MCF 10A (cell line): ENCODE data around the gene MUC5AC. TPM values are rescaled to one million over a fixed set of nuclear protein-coding genes. Genes with fewer than 3 reads are reported as not detected.

Source experiments
- BruUV-seq: library from RNA; stranded (reverse); fragments of 400-500 nt; replicated peaks from 2 replicates; lab custom pipeline; 2021; lab: Mats Ljungman, UMichigan
- CTCF ChIA-PET: fragments of 300-600 bp; sonication (Branson Sonifier 250); formaldehyde crosslinking; extraction: SDS; loops from one replicate; lab custom pipeline; 2021; ENCODE audit warnings: antibody characterized with exemption, inconsistent platforms; lab: Yijun Ruan, JAX
- POLR2A ChIA-PET: fragments of 300-600, 350-650 bp; sonication (Branson Sonifier 250); formaldehyde crosslinking; extraction: SDS; loops from one replicate; lab custom pipeline; 2020; ENCODE audit warnings: antibody characterized with exemption, inconsistent platforms; lab: Yijun Ruan, JAX
- DNase-seq: peaks from one replicate; pipeline ENCODE4 v3.0.0-alpha.2; 2018; ENCODE audit not compliant: unreplicated experiment
- H3K27ac Mint-ChIP-seq: one replicate; pipeline ENCODE4 v1.8.0; 2022; ENCODE audit warnings: mild to moderate bottlenecking, low read depth, mixed read lengths; ENCODE audit not compliant: unreplicated experiment
- H3K27me3 Mint-ChIP-seq: one replicate; pipeline ENCODE4 v1.8.0; 2022; ENCODE audit warnings: mixed read lengths; ENCODE audit not compliant: insufficient read depth, unreplicated experiment
- H3K36me3 Mint-ChIP-seq: one replicate; pipeline ENCODE4 v1.8.0; 2022; ENCODE audit warnings: mild to moderate bottlenecking, moderate library complexity, mixed read lengths; ENCODE audit not compliant: insufficient read depth, unreplicated experiment
- H3K4me1 Mint-ChIP-seq: one replicate; pipeline ENCODE4 v1.8.0; 2022; ENCODE audit warnings: mixed read lengths; ENCODE audit not compliant: insufficient read depth, unreplicated experiment
- H3K4me3 Mint-ChIP-seq: one replicate; pipeline ENCODE4 v1.8.0; 2022; ENCODE audit warnings: mild to moderate bottlenecking, moderate library complexity, mixed read lengths; ENCODE audit not compliant: unreplicated experiment
- H3K9me3 Mint-ChIP-seq: one replicate; pipeline ENCODE4 v1.8.0; 2022; ENCODE audit warnings: mixed read lengths; ENCODE audit not compliant: unreplicated experiment
- CTCF ChIP-seq: fragments of 200-600 bp; IDR thresholded peaks from one replicate; pipeline ENCODE4 v1.8.0; 2022; ENCODE audit warnings: antibody characterized with exemption, mild to moderate bottlenecking; ENCODE audit not compliant: unreplicated experiment
- intact Hi-C: fragments of 100-400 bp; cut with micrococcal nuclease; formaldehyde crosslinking; loops from 2 replicates; pipeline ENCODE4 v1.14.1; 2022
- total RNA-seq: library from RNA; stranded (reverse); gene quantifications from 2 replicates; pipeline ENCODE4 v1.2.3, GENCODE V29; 2022

Gene MUC5AC
- total RNA-seq, 1 experiment from 2014 or later = not detected

DNA sequence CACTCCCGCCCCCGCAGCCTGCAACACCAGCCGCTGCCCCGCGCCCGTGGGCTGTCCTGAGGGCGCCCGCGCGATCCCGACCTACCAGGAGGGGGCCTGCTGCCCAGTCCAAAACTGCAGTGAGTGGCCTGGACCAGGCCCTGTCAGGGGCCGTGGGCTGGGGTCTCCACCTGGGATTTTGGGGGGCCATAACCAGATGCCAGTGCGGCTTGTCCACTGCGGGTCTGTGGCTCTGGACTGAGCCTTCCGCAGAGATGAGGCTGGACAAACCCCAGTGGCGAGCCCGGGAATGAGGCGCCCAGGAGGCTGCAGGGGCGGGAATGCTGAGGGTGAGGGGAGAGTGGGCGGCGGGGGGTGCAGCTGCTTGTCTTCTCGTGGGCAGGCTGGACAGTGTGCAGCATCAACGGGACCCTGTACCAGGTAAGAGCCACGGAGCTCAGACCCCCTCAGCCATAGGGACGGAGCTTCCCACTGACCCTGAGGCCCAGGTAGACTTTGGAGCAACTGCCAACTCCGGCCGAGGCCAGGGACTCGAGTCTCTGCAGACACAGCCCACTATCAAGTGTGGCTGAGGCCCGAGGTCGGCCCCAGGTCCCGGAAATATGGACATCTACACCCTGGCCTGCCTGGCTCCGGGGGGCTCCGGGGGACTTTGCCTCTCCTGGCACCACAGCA is 40.3 kb downstream of the MUC5AC start:
- no TSS peak for BruUV-seq

DNA sequence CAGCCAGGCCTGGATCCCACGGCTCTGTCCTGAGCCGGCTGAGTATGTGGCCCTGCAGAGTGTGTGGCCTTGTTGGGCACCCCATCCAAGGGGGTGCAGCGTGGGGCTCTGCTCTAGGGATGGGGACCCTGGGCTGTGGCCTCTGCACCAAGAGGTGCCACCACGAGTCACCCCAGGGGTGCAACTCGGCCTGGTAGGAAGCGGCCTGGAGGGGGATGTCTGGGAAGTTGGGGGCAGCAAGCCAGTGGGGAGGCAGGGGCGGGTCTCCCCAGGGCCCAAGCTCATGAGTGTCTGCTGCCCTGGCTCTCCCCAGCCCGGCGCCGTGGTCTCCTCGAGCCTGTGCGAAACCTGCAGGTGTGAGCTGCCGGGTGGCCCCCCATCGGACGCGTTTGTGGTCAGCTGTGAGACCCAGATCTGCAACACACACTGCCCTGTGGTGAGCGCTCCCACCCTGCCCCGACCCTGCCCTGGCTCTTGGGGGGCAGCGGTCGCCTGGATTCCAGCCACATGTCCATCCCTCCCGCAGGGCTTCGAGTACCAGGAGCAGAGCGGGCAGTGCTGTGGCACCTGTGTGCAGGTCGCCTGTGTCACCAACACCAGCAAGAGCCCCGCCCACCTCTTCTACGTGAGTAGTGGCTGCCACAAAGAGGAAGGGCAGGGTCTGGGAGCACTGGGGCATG is 40.9 kb downstream of the MUC5AC start:
- no peak for DNase-seq
- no peak overlapping the region for H3K27ac Mint-ChIP-seq
- H3K36me3 Mint-ChIP-seq = no peaks in the 10 kb centered on the region
- CTCF ChIA-PET = interaction anchor here (0.6 to 1.1 kb wide), 2 partner anchors 64 to 317 kb away, joined by 3 to 4 read pairs; no protein-coding TSS in a partner anchor
- intact Hi-C loops = no loop called here
- H3K27me3 Mint-ChIP-seq = no peaks in the 10 kb centered on the region
- POLR2A ChIA-PET = no interaction called here
- no peaks in the 10 kb centered on the region for H3K4me1 Mint-ChIP-seq
- no TSS peak for BruUV-seq
- H3K4me3 Mint-ChIP-seq = peak overlapping the region; percentile 30
- no peaks in the 10 kb centered on the region for H3K9me3 Mint-ChIP-seq
- no peak for TF ChIP-seq CTCF

More for the DNA sequence above, 40.3 kb downstream of the MUC5AC start:
- TF ChIP-seq CTCF = no peak
- intact Hi-C loops = no loop called here
- ChIA-PET POLR2A (no interaction called here), CTCF (interaction anchor here (0.6 kb wide), 2 partner anchors 65 to 247 kb away, joined by 3 to 5 read pairs; no protein-coding TSS in a partner anchor)
- H3K4me3 Mint-ChIP-seq = peak overlapping the region; percentile 30
- H3K27me3 Mint-ChIP-seq = no peaks in the 10 kb centered on the region
- H3K36me3 Mint-ChIP-seq = no peaks in the 10 kb centered on the region
- no peak for DNase-seq
- no peak overlapping the region for H3K27ac Mint-ChIP-seq
- no peaks in the 10 kb centered on the region for H3K4me1 Mint-ChIP-seq
- no peaks in the 10 kb centered on the region for H3K9me3 Mint-ChIP-seq

DNA sequence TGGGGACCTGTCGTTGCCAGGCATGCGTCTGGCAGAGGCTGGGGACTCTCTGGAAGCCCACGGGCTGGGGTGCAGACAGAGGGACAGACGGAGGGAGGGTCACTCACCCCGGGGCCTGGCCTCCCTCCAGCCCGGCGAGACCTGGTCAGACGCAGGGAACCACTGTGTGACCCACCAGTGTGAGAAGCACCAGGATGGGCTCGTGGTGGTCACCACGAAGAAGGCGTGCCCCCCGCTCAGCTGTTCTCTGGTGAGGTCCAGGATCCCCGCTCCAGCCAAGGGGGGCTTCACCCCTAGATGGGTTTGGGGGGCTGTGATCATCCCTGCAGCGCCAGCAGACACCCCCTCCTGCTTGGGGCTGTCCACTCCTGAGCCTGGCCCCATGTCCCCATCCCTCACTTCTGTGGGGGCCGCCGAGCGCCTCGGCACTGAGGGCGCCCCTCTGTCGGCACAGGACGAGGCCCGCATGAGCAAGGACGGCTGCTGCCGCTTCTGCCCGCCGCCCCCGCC is 41.5 kb downstream of the MUC5AC start:
- H3K36me3 Mint-ChIP-seq = no peaks in the 10 kb centered on the region
- ChIA-PET CTCF (interaction anchor here (1.1 kb wide), 1 partner anchor 317 kb away, joined by 4 read pairs; no protein-coding TSS in a partner anchor), POLR2A (interaction anchor here (1.2 kb wide), 1 partner anchor 110 kb away, joined by 5 read pairs; the partner anchor contains the start of gene TOLLIP)
- no peak overlapping the region for H3K4me3 Mint-ChIP-seq
- H3K27ac Mint-ChIP-seq = no peak overlapping the region
- H3K4me1 Mint-ChIP-seq = no peaks in the 10 kb centered on the region
- no peak for DNase-seq
- no TSS peak for BruUV-seq
- TF ChIP-seq CTCF = no peak
- no peaks in the 10 kb centered on the region for H3K27me3 Mint-ChIP-seq
- H3K9me3 Mint-ChIP-seq = no peaks in the 10 kb centered on the region
- intact Hi-C loops = no loop called here
